CD14-positive monocyte (primary cell): ENCODE data around the gene KCNMB4. TPM values are rescaled to one million over a fixed set of nuclear protein-coding genes. Genes with fewer than 3 reads are reported as not detected.
A peak's percentile ranks its signal among the peaks of the same experiment; 100 is the strongest.

ENCODE experiments used
- DNase-seq, 3 donors: peaks; one replicate each; pipeline ENCODE4 v3.0.0-alpha.2; 2011 to 2022
- H2AFZ ChIP-seq: 2 replicates; pipeline ENCODE4 v1.6.0; 2012; ENCODE audit warnings: mild to moderate bottlenecking, low read depth, low read length, inconsistent platforms; ENCODE audit not compliant: insufficient read depth, poor library complexity, severe bottlenecking
- H3K27ac ChIP-seq, 2 donors: 1 replicate in 1 of 2; 2 replicates in 1 of 2; pipeline ENCODE4 v1.5.1; 2012 to 2013; ENCODE audit warnings: low read length in 2 of 2, control low read depth in 1 of 2, inconsistent platforms in 1 of 2, low read depth in 1 of 2, mild to moderate bottlenecking in 1 of 2
- H3K27me3 ChIP-seq, 2 donors: one replicate each; pipeline versions ENCODE4 v1.6.0 to v1.6.1; 2011 to 2013; ENCODE audit warnings: low read length in 2 of 2; ENCODE audit not compliant: control insufficient read depth in 2 of 2, insufficient read depth in 2 of 2
- H3K36me3 ChIP-seq, 2 donors: replicated peaks in 1 of 2; 1 replicate in 1 of 2; 2 replicates in 1 of 2; pipeline versions ENCODE4 v1.5.1 to v1.6.1; 2012 to 2013; ENCODE audit warnings: low read length in 2 of 2, control low read depth in 1 of 2, inconsistent platforms in 1 of 2, mild to moderate bottlenecking in 1 of 2; ENCODE audit not compliant: insufficient read depth in 2 of 2, control insufficient read depth in 1 of 2
- H3K4me1 ChIP-seq, 2 donors: 1 replicate in 1 of 2; 2 replicates in 1 of 2; pipeline versions ENCODE4 v1.5.1 to v1.6.1; 2012 to 2013; ENCODE audit warnings: low read length in 2 of 2, control low read depth in 1 of 2, inconsistent platforms in 1 of 2, mild to moderate bottlenecking in 1 of 2, moderate library complexity in 1 of 2; ENCODE audit not compliant: insufficient read depth in 2 of 2, control insufficient read depth in 1 of 2
- H3K4me2 ChIP-seq: replicated peaks from 2 replicates; pipeline ENCODE3; 2012; ENCODE audit warnings: low read length, moderate library complexity, mild to moderate bottlenecking; ENCODE audit not compliant: poor library complexity, severe bottlenecking; ENCODE audit errors: extremely low read depth
- H3K4me3 ChIP-seq, 3 experiments: fragments of 200-600 bp in 1 of 3; sonication (generic) in 1 of 3; replicated peaks in 1 of 3; 1 replicate in 2 of 3; 2 replicates in 1 of 3; pipeline ENCODE4 v1.5.1; 2011 to 2013; ENCODE audit warnings: low read length in 3 of 3, mild to moderate bottlenecking in 3 of 3, control low read depth in 2 of 3, low read depth in 2 of 3, inconsistent platforms in 1 of 3, moderate library complexity in 1 of 3
- H3K79me2 ChIP-seq: 2 replicates; pipeline ENCODE4 v1.6.0; 2012; ENCODE audit warnings: mild to moderate bottlenecking, control low read depth, inconsistent platforms, low read length, moderate library complexity; ENCODE audit not compliant: insufficient read depth
- H3K9ac ChIP-seq: 2 replicates; pipeline ENCODE4 v1.6.0; 2017; ENCODE audit warnings: low read length, mild to moderate bottlenecking; ENCODE audit not compliant: insufficient read depth, poor library complexity, severe bottlenecking
- H3K9me3 ChIP-seq, 2 donors: replicated peaks in 1 of 2; 1 replicate in 1 of 2; 2 replicates in 1 of 2; pipeline versions ENCODE4 v1.5.1 to v1.6.1; 2012 to 2013; ENCODE audit warnings: low read length in 2 of 2, control low read depth in 1 of 2; ENCODE audit not compliant: control insufficient read depth in 1 of 2, insufficient read depth in 1 of 2
- H4K20me1 ChIP-seq: 2 replicates; pipeline ENCODE4 v1.6.0; 2012; ENCODE audit warnings: mild to moderate bottlenecking, low read length, control low read depth, moderate library complexity; ENCODE audit not compliant: insufficient read depth
- H3K27ac Mint-ChIP-seq, 7 donors: one replicate each; pipeline ENCODE4 v1.8.0; 2020; ENCODE audit warnings: mild to moderate bottlenecking in 7 of 7, mixed read lengths in 7 of 7, moderate library complexity in 6 of 7, inconsistent platforms in 2 of 7
- H3K27me3 Mint-ChIP-seq, 3 donors: one replicate each; pipeline ENCODE4 v1.8.0; 2021 to 2022; ENCODE audit warnings: low read depth in 3 of 3, mild to moderate bottlenecking in 3 of 3, mixed read lengths in 3 of 3, moderate library complexity in 3 of 3, inconsistent platforms in 1 of 3
- H3K36me3 Mint-ChIP-seq, 2 donors: one replicate each; pipeline ENCODE4 v1.8.0; 2020; ENCODE audit warnings: mixed read lengths in 2 of 2, inconsistent platforms in 1 of 2, mild to moderate bottlenecking in 1 of 2
- H3K4me1 Mint-ChIP-seq: one replicate; pipeline ENCODE4 v1.8.0; 2020; ENCODE audit warnings: mild to moderate bottlenecking, mixed read lengths
- H3K4me3 Mint-ChIP-seq, 2 donors: one replicate each; pipeline ENCODE4 v1.8.0; 2020; ENCODE audit warnings: mild to moderate bottlenecking in 2 of 2, mixed read lengths in 2 of 2, moderate library complexity in 1 of 2
- H3K9me3 Mint-ChIP-seq, 7 donors: one replicate each; pipeline ENCODE4 v1.8.0; 2020 to 2022; ENCODE audit warnings: mixed read lengths in 7 of 7, mild to moderate bottlenecking in 6 of 7, moderate library complexity in 6 of 7, inconsistent platforms in 2 of 7
- CTCF ChIP-seq: fragments of 200-600 bp; IDR thresholded peaks from one replicate; pipeline ENCODE4 v1.8.0; 2022; ENCODE audit warnings: antibody characterized with exemption, mild to moderate bottlenecking
- WGBS: methylation state at CpG from one replicate; pipeline ENCODE4 v1.1.5; 2013; ENCODE audit warnings: missing lambda C conversion rate; ENCODE audit not compliant: insufficient coverage; 5-methylcytosine and 5-hydroxymethylcytosine counted together
- intact Hi-C, 2 donors: fragments of 100-400 bp; cut with micrococcal nuclease; formaldehyde crosslinking; loops; one replicate each; pipeline versions ENCODE4 v1.15.0 to v1.15.1; 2023
- polyA plus RNA-seq, 3 donors: library from polyadenylated mRNA; depleted of rRNA in 1 of 3; unstranded in 2 of 3; stranded (reverse) in 1 of 3; fragments of 300-500 nt in 2 of 3; fragments of >200 nt in 1 of 3; fragmentation: Illumina TruSeq in 2 of 3; gene quantifications; 1 replicate in 2 of 3; 2 replicates in 1 of 3; pipeline ENCODE4 v1.2.3, GENCODE V29; 2012 to 2021

Gene KCNMB4
- polyA plus RNA-seq, 3 donors, result 0.23 to 0.83 (median 0.41) TPM

- TF ChIP-seq CTCF, result no peak
- no peaks in the 10 kb centered on the region for H4K20me1 ChIP-seq
These were observed 15.0 kb upstream of the KCNMB4 start for GRCh38 chr12:70351076-70351475.

GRCh38 chr12:70353780-70354660, 12.1 kb upstream of the KCNMB4 start:
- peak; percentile 60 to 69 (median 63) for DNase-seq
- Histone ChIP-seq H3K79me2 (no peaks in the 10 kb centered on the region), H3K36me3 (no peaks in the 10 kb centered on the region), H2AFZ (no peak overlapping the region), H3K4me1 (peaks cover 26 to 34% of the 10 kb centered on the region in 2 donors), H3K27ac (peak overlapping the region; percentile 63 to 70), H3K9me3 (no peaks in the 10 kb centered on the region), H3K4me2 (peak overlapping the region; percentile 58), H3K4me3 (peak overlapping the region in 2 of 3 experiments; percentile 16 to 67), H4K20me1 (no peaks in the 10 kb centered on the region), H3K9ac (no peak overlapping the region), H3K27me3 (no peaks in the 10 kb centered on the region)
- no CpG with 5 or more reads among the region's 6 CpGs for WGBS
- H3K4me1 Mint-ChIP-seq, result peaks cover 32% of the 10 kb centered on the region
- H3K4me3 Mint-ChIP-seq, result peak overlapping the region; percentile 20 to 67
- H3K9me3 Mint-ChIP-seq, result no peaks in the 10 kb centered on the region
- no peaks in the 10 kb centered on the region for H3K27me3 Mint-ChIP-seq
- TF ChIP-seq CTCF, result no peak
- H3K27ac Mint-ChIP-seq, result peak overlapping the region; percentile 82 to 94 (median 89)
- intact Hi-C loops, result no loop called here
- peaks cover 7 to 11% of the 10 kb centered on the region in 2 donors for H3K36me3 Mint-ChIP-seq

More at GRCh38 chr12:70351076-70351475, 15.0 kb upstream of the KCNMB4 start:
- H3K9ac ChIP-seq, result no peak overlapping the region
- H3K4me1 ChIP-seq, result peaks cover 26 to 33% of the 10 kb centered on the region in 2 donors
- no peak overlapping the region for H3K4me3 ChIP-seq
- no peak overlapping the region for H3K27ac ChIP-seq
- H3K36me3 ChIP-seq, result peaks cover 12 to 24% of the 10 kb centered on the region in 2 donors
- no peak overlapping the region for H2AFZ ChIP-seq
- H3K9me3 ChIP-seq, result no peaks in the 10 kb centered on the region
- H3K27me3 ChIP-seq, result no peaks in the 10 kb centered on the region
- no peaks in the 10 kb centered on the region for H3K27me3 Mint-ChIP-seq
- intact Hi-C loops, result no loop called here
- H3K4me1 Mint-ChIP-seq, result peaks cover 27% of the 10 kb centered on the region
- DNase-seq, result no peak
- no peak overlapping the region for H3K27ac Mint-ChIP-seq
- peaks cover 25 to 28% of the 10 kb centered on the region in 2 donors for H3K36me3 Mint-ChIP-seq
- no CpG with 5 or more reads among the region's 2 CpGs for WGBS
- H3K79me2 ChIP-seq, result no peaks in the 10 kb centered on the region
- H3K9me3 Mint-ChIP-seq, result peaks cover 0 to 1% (median 0%) of the 10 kb centered on the region in 7 donors
- H3K4me2 ChIP-seq, result no peak overlapping the region
- H3K4me3 Mint-ChIP-seq, result no peak overlapping the region
